ENCODE measurements around the gene CD151.

DNA sequence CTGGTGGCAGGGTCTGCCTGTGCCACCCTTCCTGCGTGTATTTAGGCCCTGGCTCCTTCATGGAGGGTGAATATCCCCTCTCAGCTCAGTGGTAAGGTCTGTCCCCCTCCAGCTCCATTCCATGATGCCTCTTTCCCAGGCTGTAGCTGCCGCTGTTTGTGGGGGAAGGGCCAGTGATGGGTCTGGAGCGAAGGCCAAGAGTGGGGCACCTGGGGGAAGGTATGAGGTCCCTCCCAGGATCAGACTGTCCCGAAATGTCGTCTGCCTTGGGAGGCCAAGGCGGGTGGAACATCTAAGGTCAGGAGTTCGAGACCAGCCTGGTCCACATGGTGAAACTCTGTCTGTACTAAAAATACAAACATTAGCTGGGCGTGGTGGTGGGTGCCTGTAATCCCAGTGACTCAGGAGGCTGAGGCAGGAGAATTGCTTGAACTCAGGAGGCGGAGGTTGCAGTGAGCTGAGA is 1.1 kb downstream of the CD151 start:
- TF ChIP-seq, protein P1, sequence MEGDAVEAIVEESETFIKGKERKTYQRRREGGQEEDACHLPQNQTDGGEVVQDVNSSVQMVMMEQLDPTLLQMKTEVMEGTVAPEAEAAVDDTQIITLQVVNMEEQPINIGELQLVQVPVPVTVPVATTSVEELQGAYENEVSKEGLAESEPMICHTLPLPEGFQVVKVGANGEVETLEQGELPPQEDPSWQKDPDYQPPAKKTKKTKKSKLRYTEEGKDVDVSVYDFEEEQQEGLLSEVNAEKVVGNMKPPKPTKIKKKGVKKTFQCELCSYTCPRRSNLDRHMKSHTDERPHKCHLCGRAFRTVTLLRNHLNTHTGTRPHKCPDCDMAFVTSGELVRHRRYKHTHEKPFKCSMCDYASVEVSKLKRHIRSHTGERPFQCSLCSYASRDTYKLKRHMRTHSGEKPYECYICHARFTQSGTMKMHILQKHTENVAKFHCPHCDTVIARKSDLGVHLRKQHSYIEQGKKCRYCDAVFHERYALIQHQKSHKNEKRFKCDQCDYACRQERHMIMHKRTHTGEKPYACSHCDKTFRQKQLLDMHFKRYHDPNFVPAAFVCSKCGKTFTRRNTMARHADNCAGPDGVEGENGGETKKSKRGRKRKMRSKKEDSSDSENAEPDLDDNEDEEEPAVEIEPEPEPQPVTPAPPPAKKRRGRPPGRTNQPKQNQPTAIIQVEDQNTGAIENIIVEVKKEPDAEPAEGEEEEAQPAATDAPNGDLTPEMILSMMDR (conservative IDR thresholded peaks at IDR 0.05; ENCODE audit: low read length) = no peak
- TF ChIP-seq EZH2phosphoT487 (IDR thresholded peaks at IDR 0.05; ENCODE audit: borderline replicate concordance, low read depth, low read length) = no peak
